Globus pallidus (tissue), 1 donor: ENCODE results near the gene CALR3.
"Not testable (repeated sequence)": the region's sequence is repeated elsewhere in the genome, so short reads cannot be mapped to it uniquely, and the experiment has no call there.

Experiments used
- DNase-seq: peaks from one replicate; pipeline ENCODE4 v3.0.0-alpha.2; 2015; ENCODE audit warnings: low spot score

The CALR3 gene

DNA sequence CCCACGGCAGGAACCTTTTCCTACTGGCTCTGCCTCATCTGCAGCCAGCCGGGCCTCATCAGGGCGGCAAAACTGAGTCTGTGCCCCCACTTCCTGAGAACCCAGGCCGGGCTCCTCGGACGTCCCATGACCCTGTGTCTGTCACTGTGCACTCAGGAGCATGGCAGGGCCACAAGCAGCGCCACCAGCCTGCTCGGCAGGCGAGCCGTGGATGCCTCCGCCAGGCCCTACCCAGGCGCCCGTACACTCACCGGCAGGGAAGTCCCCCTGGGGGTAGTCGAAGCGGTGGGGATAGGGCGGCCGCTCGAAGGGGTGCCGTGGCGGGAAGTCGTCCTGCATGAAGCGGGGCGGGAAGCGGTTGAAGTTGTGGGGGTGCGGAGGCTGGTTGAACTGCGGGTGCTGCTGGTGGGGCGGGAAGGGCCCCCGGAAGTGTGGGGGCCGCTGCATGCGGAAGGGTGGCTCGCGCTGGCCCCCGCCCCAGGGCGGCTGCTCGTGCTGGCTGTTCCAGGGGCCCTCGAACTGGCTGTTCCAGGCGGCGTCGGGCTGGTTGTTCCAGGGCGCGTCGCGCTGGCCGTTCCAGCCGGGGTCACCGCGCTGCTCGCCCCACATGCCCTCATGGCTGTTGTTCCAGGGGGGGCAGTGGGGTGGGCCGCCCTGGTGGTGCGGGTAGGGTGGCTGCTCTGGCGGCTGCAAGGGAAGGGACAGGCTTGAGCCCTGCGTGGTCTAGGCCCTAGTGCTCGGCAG is 29.2 kb upstream of the CALR3 start:
- DNase-seq: no peak

DNA sequence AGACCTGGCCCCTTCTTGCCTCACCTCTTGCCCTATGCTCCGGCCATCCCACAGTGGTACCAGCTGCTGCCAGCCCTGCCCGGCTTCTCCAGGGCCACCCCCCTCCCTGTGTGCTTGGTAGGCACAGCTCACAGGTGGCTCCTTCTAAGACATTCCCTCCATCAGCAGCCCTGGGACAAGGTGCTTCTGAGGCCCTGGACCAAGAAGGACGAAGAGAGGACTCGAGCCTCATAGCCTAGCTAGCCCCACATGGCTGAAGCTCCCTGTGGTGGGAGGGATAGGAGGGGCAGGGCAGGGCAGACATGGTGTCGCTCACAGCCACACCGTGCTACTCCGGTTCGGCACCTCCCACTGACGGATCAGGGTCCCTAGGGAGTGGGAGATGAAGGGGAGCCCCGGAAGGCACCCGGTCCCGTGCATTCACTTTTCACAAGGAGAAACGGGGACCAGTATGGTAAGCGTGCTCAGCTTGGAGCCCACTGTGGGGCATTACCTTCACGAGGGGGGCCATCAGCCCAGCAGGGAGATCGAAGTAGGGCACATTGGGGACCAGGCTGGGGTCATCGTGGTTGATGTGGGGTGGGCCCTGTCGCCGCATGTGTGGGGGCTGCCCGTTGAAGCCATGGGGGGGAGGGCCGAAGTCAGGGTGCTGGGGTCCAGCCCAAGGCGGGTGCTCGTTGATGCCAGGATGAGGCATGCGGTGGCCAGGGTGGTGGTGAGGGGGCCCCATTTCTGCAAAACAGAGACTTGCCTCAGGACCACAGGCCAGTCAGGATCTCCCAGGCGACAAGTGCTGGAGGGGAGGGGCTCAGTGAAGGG is 26.8 kb upstream of the CALR3 start:
- DNase-seq: no peak

DNA sequence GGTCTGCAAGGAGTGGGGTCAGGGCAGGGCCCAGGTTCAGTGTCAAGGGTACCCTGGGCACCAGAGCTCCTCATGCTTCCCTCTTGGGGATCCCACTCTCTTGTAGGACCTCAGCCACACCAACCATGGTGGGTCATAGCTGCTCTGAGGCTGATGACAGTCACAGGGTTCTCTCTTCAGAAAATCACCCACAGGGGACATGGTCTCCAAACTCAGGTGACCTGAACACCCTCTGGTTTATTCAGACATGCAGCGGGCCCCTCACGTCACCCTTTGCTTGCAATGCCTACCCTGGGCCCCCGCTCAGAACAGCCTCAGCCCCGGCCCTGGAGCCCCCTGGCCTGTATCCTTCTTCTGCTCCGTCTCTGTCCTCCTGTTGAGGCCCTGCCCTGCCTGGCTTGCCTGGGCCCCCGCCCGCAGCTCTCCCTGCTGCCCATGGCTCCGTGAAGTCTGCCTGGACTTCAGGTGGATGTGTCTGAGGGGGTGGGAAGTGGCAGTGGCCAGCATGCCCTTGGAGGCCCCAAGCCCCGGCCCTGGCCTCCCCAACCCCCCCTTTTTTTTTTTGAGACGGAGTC is 25.8 kb upstream of the CALR3 start:
- DNase-seq: no peak

DNA sequence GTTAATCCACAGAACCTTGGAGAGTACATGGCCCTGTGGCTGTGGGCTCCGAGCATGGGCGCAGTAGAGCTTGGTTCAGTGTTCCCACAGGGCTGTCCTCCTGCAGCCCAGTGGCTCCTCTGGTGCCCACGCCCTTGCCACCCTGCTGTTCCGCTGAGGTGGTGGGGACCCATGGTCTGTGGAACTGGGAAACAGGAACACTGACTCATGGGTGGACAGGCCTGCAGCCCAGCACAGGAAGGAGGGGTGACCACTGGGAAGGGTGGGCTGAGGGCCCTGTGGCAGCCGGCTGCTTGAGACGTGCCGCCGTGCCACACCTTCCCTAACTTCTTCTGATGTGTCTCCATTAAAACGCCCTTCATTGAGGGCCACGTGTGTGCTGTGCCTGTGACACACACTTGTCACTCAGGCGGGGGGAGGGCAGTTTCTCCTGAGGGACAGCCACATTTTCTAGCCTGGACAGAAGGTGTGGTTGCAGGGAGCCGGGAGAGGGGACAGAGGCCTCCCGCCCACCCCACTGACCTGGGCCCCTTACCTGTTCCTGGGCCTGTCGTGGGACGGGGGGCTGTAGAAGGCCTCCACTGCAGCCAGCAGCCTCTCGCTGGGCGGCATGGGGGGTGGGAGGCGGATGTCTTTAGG is 25.1 kb upstream of the CALR3 start:
- DNase-seq: no peak

DNA sequence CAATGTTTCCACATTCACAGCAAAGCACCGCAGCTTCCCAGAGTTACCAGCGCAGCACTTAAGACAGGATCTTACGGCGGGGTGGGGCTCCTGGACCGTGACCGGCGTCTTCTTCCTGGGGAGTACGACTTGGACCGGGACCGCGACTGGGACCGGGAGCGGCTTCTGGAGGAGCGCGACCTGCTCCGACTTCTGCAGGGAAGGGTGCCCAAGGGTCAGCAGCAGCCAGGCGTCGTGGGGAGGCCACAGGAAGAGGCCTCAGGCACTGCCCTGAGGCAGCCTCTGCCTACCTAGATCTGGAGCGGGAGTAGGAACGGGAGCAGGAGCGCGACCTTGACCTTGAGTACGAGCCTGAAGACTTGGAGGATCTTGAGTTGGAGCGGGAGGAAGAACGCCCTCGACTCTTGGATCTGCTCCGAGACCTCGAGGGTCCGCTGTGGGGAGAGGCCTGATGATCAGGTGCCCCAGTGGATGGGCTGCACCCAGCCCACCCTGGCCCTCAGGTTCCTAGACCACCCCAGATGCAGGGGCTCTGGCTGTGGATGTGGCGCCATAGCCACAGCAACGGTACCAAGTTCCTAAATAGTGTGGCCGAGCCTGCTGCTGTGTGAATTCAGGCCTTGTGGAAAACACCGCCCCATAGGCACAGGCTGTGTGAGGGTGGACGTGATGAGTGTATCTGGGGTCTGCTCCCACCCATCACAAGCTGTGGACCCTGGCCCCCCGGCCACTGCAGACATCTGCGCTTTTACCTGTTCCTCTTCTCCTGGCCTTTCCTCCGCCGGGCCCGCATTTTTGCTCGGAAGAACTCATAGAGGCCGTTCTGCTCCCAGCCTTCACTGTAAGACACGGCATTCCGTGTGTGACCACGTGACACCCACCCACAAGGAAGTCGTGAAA is 24.4 kb upstream of the CALR3 start:
- no peak for DNase-seq

DNA sequence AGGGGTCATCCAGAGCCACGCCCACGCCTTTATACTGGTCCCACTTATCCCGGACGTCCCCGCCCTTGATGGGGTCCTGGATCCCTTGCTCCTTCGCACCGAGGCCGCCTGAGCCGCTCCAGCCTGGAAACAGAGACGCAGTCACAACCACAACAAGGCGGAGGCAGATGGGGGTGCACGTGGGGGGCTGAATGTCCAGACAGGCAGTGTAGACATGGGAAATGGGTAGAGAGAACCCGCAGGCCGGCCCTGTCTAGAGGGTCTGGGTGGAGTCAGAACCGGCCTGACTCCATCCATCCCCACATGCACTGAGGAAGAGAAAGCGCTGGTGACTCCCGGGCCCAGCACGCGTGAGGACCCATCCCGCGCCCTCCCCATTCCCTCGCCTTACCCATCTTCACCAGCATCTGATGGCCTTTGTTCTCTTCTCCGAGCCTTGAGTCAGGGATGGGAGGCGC is 23.3 kb upstream of the CALR3 start:
- DNase-seq: no peak

DNA sequence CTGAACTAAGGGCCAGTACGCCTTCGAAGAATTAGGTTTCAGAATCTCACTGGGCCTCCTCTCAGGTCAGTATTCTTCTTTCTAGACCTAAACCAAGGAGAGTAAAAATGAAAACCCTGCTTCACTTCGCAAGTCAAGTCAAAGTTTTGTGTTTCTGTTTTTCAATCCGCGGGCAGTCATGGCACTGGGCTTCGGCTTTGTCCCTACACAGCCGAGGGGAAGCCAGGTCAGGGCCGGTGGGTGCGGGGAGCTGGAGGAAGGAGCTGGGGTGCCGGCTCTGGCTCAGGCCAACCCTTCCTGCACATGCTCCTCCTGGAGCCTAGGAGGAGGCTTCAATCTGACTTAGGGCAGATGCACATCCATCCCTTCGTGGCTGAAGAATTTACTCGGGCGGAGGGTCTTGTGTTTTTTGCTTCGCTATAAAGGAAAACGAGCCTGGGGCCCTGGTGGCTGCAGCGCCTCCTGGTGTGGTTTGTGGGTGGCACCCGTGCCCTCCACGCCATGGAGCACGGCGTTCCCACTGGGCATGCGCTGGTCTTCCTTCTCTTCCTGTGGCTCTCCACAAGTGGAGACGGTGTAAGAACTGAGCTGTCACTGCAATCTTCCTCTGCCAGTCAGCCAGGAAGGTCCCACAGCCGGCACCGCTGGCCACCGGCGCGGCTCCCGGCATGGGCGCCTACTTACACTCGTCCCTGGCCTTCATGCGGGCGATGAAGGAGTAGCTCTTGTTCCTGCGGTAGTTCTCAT is 22.7 kb upstream of the CALR3 start:
- no peak for DNase-seq

DNA sequence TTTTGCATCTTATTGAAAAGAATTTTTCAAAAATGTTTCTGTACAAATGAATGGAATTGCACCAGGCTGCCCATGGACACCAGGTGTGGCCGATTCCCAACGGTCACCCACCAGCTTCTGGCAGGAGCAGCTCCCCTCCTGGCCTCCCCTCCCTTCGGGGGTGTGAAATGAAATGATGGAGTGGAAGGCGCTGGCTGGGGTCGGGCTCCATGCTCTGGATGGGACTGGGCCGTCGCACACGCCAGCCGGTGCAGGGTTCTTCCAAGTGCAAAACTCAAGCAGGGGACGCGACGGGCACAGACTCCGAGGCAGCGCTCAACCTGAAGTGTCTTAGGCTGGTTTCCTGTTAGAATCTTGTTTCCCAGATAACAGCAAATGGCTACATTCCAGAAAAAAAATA is 22.1 kb upstream of the CALR3 start:
- DNase-seq: no peak

DNA sequence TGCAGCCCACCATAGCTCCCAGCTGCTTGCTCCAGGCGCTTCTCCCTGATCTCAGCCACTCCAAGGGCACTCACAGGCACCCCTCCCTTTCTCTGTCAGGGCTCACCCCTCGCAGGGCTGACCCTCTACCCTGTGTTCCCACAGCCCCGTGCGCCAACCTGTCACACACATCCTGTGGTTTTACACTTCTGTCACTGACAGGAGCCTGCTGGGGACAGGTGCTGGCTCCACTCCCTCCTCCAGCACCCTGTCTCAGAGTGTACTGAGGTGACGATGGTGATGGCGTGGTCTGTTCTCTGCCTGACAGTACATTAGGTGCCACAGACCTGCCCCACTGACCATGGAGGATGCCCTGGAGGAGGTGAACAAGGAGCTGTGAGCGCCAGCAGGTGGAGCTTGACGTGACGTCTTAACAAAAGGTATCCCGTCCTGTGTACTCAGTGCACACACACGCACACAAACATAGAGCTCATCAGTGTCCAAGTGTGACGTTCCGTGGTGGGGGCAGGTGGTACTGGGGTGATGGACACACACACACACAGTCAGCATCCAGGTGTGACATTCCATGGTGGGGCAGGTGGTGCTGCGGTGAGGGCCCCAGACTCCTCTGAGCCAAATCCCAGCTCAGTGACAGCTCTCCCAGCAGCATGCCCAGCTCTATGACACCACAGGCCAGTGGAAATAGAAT is 21.1 kb upstream of the CALR3 start:
- DNase-seq: no peak

DNA sequence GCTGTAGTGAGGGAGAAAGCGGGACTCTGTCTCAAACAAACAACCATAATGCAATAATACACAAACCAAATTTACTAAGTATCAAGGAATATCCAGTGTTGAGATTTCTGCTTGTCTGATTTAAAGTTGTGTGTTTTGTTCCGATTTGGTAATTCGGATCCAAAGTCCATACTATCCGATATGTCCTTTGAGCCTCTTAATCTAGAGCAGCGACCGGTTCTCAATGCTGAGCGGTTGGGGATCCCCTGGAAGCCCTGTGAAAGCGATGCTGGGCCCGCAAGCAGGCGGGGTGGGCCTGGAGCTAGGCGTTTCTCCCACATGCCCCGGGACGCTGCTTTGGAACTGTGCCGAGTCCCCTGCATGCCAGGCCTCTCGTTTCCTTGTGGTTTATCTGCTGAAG is 20.4 kb upstream of the CALR3 start:
- no peak for DNase-seq

DNA sequence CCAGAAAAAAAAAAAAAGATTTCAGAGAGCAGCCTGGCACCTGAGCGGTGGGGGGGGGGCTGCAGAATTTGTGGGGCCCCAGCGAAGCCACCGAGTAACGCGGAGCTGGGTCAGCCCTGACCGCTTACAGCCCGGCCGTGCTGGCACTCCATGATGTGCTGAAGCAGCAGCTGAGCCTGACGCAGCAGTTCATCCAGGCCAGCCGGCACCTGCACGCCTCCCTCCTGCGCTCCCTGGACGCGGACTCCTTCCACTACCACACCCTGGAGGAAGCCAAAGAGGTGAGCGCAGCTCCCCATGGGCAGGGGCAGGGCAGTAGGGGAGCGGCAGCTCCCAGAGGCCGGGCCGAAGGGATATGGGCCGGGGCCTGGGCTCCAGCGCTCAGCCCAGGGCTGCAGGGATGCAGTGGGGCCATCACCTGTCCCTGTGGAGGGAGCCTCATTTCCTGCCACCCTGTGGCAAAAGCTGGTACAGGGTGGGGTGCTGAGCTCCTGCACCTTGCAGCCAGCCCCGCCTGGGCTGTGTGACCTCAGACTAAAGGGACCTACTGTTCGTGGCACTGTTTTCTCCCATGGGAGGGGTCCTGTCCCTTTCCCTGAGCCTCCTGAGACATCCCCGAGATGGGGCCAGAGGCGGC is 18.5 kb upstream of the CALR3 start:
- DNase-seq: no peak

DNA sequence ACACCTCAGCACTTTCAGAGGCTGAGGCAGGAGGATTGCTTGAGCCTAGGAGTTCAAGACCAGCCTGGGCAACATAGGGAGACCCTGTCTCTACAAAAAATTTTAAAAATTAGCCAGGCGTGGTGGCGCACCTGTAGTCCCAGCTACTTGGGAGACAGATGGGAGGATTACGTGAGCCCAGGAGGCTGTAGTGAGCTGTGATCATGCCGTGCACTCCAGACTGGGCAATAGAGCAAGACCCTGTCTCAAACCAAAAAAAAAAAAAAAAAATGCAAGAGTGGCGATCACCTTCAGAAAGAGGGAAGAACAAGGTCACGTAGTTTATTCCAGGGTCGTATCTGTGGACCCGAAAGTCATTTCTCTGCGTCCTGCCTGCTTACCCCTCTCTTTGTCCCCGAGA is 16.6 kb upstream of the CALR3 start:
- not testable (repeated sequence) for DNase-seq

DNA sequence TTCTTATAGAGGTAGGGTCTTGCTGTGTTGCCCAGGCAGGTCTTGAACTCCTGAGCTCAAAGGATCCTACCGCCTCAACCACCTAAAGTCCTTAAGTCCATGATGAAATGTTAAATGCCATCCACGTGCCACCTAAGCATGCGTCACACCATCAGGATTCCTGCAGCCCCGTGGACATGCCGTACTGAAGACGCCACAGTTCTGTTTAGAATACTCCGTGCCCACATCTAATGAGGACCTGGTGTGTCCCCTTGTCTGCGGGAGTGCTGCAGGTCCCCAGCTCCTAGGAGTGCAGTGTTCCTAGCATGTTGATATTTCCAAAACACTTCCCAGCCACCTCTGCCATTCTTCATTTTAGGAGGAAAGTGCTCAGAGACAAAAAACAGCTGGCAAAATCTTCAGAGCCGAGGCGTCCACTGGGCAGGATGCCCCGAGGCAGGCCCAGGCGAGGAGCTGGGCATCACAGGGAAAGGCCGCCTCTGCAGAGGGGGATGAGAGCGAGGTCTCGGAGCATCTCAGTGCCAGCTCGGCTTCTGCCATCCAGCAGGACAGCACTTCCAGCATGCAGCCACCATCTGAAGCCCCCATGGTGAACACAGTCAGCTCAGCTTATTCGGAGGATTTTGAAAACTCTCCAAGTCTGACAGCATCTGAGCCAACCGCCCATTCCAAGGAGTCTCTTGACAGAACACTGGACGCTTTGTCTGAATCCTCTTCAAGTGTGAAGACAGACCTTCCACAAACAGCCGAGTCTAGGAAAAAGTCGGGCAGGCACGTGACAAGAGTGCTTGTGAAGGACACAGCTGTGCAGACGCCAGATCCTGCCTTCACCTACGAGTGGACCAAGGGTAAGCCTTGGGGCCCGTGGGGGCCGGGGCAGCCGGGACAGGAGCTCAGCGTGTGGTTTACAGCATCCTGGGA is 13.4 kb upstream of the CALR3 start:
- peak; percentile 77 for DNase-seq

DNA sequence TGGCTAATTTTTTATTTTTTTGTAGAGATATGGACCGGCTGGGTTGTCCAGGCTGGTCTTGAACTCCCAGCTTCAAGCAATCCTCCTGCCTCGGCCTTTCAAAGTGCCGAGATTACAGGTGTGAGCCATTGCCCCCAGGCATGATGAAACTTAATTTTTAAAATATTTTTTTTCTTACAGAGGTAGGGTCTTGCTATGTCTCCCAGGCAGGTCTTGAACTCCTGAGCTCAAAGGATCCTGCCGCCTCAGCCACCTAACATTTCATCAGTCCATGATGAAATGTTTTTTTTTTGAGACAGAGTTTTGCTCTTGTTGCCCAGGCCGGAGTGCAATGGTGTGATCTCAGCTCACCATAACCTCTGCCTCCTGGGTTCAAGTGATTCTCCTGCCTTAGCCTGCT is 12.6 kb upstream of the CALR3 start:
- DNase-seq: no peak

DNA sequence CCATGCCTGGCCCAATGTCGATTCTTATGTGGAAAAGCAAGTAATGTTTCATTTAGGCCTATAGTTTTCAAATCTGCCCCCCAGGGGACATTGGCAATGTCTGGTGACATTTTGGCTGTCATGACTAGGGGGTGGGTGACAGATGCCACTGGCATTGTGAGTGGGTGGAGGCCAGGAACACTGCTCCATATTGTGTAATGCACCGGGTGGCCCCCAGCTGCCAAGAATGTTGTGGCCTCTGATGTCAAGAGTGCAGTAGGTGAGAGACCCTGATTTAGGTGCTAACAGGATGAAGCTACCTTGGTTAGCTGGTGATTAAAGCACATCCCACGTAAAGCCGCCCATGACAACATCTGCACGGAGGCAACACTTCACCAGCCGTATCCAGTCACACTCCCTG is 11.0 kb upstream of the CALR3 start:
- no peak for DNase-seq

DNA sequence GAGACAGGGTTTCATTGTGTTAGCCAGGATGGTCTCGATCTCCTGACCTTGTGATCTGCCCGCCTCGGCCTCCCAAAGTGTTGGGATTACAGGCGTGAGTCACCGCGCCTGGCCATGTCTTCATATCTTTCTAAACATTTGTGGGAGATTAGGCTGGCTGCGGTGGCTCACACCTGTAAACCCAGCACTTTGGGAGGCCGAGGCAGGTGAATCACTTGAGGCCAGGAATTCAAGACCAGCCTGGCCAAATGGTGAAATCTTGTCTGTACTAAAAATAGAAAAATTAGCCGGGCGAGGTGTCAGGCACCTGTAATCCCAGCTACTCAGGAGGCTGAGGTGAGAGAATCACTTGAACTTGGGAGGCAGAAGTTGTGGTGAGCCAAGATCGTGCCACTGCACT is 10.2 kb upstream of the CALR3 start:
- DNase-seq: not testable (repeated sequence)

DNA sequence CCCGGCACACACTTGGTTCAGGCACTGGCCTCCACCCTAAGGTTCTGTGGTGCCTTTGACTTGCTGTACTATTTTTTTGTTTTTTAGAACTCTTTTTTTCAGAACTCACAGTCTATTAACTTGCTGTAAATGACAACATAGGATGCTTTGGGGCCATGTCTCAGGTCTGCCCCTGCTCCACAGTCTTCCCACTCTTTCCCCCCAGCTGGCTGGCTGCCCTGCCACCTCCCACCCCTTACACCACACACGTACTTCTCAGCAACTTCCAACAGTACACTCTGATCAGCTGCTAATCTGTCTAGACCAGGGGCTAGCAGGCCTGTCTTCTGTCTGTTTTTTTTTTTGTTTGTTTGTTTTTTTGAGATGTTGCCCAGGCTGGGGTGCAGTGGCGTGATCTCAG is 8.3 kb upstream of the CALR3 start:
- DNase-seq: no peak

DNA sequence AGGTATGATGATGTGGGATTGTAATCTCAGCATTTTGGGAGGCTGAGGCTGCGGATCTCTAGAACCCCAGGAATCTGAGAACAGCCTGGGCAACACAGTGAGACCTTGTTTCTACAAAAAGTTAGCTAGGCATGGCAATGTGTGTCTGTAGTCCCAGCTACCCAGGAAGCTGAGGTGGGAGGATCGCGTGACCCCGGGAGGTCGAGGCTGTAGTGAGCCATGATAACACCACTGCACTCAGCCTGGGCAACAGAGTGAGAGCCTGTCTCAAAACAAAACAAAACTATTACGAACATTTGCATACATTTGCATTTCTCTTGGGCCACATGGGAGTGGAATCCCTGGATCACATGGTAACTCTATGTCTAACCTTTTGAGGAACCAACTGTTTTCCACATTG is 1.9 kb upstream of the CALR3 start:
- no peak for DNase-seq

DNA sequence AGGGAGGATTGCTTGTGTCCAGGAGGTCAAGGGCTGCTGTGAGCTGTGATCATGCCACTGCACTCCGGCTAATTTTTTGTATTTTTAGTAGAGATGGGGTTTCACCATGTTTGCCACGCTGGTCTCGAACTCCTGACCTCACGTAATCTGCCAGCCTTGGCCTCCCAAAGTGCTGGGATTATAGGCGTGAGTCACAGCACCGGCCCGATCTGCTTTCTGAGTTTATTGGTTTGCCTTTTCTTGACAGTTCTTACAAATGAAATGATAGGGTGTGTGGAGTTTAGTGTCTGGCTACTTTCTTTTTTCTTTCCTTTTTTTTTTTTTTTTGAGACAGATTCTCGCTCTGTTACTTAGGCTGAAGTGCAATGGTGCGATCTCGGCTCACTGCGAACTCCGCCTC is 1.1 kb upstream of the CALR3 start:
- DNase-seq: no peak
